ENCODE results near the gene AMBN.

DNA sequence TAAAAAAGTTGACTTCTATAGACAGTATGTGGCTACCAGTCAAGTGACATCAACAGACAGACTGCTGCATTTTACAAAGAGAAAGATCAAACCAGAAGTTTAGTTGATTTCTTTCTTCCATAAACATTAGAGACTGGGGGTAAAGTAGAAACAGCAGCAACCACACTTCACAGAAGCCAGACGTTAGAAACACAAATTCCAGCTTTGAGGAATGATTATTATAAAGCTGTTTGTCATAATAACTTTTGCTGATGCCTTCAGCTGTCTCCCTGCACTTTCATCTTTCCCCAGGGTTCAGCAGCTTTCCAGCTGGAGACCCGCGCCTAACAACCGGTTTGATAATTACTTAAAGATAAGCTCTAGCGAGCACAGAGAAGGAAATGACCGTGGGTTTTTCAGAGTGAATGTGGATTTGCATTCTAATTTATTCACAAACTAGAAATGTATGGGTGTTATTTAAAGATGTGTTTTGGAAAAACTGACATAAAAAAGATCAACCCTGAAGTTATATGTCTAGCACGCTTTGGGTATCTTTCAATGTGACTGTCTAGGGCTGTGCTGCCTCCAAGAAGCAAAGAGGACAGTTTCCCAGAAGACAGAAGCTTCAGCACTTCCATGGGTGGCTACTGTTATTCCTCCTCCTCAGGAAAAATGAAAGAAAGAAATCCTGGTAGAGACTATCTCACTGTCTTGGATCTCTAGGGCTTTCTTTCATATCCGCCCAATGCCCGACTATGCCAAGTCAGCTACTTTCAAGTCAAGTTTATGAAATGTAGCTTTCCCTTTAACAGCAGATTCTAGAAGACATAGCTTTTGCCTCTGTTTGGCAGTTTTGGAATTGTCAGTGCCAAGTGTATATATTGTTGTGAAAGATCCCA lies 21.5 kb downstream of the AMBN start:
- TF ChIP-seq EZH2phosphoT487 (IDR thresholded peaks at IDR 0.05; ENCODE audit: unreplicated experiment) (no peak), JUNB (IDR thresholded peaks at IDR 0.05; ENCODE audit: unreplicated experiment) (no peak), EZH2 (IDR thresholded peaks at IDR 0.05; ENCODE audit: low read depth, unreplicated experiment) (no peak), POLR2AphosphoS5 (IDR thresholded peaks at IDR 0.05; ENCODE audit: low read depth) (no peak), CREB1 (CRISPR knock-in tag; IDR thresholded peaks at IDR 0.05; ENCODE audit: low read depth) (no peak), ZNF331 (CRISPR knock-in tag; IDR thresholded peaks at IDR 0.05; ENCODE audit: low read depth) (no peak)
- TF ChIP-seq, protein P1, sequence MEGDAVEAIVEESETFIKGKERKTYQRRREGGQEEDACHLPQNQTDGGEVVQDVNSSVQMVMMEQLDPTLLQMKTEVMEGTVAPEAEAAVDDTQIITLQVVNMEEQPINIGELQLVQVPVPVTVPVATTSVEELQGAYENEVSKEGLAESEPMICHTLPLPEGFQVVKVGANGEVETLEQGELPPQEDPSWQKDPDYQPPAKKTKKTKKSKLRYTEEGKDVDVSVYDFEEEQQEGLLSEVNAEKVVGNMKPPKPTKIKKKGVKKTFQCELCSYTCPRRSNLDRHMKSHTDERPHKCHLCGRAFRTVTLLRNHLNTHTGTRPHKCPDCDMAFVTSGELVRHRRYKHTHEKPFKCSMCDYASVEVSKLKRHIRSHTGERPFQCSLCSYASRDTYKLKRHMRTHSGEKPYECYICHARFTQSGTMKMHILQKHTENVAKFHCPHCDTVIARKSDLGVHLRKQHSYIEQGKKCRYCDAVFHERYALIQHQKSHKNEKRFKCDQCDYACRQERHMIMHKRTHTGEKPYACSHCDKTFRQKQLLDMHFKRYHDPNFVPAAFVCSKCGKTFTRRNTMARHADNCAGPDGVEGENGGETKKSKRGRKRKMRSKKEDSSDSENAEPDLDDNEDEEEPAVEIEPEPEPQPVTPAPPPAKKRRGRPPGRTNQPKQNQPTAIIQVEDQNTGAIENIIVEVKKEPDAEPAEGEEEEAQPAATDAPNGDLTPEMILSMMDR (conservative IDR thresholded peaks at IDR 0.05; ENCODE audit: low read depth in 2 of 2) = no peak
- TF ChIP-seq, protein P2, sequence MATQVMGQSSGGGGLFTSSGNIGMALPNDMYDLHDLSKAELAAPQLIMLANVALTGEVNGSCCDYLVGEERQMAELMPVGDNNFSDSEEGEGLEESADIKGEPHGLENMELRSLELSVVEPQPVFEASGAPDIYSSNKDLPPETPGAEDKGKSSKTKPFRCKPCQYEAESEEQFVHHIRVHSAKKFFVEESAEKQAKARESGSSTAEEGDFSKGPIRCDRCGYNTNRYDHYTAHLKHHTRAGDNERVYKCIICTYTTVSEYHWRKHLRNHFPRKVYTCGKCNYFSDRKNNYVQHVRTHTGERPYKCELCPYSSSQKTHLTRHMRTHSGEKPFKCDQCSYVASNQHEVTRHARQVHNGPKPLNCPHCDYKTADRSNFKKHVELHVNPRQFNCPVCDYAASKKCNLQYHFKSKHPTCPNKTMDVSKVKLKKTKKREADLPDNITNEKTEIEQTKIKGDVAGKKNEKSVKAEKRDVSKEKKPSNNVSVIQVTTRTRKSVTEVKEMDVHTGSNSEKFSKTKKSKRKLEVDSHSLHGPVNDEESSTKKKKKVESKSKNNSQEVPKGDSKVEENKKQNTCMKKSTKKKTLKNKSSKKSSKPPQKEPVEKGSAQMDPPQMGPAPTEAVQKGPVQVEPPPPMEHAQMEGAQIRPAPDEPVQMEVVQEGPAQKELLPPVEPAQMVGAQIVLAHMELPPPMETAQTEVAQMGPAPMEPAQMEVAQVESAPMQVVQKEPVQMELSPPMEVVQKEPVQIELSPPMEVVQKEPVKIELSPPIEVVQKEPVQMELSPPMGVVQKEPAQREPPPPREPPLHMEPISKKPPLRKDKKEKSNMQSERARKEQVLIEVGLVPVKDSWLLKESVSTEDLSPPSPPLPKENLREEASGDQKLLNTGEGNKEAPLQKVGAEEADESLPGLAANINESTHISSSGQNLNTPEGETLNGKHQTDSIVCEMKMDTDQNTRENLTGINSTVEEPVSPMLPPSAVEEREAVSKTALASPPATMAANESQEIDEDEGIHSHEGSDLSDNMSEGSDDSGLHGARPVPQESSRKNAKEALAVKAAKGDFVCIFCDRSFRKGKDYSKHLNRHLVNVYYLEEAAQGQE (IDR thresholded peaks at IDR 0.05; ENCODE audit: unreplicated experiment) = no peak
- TF ChIP-seq, protein P3, sequence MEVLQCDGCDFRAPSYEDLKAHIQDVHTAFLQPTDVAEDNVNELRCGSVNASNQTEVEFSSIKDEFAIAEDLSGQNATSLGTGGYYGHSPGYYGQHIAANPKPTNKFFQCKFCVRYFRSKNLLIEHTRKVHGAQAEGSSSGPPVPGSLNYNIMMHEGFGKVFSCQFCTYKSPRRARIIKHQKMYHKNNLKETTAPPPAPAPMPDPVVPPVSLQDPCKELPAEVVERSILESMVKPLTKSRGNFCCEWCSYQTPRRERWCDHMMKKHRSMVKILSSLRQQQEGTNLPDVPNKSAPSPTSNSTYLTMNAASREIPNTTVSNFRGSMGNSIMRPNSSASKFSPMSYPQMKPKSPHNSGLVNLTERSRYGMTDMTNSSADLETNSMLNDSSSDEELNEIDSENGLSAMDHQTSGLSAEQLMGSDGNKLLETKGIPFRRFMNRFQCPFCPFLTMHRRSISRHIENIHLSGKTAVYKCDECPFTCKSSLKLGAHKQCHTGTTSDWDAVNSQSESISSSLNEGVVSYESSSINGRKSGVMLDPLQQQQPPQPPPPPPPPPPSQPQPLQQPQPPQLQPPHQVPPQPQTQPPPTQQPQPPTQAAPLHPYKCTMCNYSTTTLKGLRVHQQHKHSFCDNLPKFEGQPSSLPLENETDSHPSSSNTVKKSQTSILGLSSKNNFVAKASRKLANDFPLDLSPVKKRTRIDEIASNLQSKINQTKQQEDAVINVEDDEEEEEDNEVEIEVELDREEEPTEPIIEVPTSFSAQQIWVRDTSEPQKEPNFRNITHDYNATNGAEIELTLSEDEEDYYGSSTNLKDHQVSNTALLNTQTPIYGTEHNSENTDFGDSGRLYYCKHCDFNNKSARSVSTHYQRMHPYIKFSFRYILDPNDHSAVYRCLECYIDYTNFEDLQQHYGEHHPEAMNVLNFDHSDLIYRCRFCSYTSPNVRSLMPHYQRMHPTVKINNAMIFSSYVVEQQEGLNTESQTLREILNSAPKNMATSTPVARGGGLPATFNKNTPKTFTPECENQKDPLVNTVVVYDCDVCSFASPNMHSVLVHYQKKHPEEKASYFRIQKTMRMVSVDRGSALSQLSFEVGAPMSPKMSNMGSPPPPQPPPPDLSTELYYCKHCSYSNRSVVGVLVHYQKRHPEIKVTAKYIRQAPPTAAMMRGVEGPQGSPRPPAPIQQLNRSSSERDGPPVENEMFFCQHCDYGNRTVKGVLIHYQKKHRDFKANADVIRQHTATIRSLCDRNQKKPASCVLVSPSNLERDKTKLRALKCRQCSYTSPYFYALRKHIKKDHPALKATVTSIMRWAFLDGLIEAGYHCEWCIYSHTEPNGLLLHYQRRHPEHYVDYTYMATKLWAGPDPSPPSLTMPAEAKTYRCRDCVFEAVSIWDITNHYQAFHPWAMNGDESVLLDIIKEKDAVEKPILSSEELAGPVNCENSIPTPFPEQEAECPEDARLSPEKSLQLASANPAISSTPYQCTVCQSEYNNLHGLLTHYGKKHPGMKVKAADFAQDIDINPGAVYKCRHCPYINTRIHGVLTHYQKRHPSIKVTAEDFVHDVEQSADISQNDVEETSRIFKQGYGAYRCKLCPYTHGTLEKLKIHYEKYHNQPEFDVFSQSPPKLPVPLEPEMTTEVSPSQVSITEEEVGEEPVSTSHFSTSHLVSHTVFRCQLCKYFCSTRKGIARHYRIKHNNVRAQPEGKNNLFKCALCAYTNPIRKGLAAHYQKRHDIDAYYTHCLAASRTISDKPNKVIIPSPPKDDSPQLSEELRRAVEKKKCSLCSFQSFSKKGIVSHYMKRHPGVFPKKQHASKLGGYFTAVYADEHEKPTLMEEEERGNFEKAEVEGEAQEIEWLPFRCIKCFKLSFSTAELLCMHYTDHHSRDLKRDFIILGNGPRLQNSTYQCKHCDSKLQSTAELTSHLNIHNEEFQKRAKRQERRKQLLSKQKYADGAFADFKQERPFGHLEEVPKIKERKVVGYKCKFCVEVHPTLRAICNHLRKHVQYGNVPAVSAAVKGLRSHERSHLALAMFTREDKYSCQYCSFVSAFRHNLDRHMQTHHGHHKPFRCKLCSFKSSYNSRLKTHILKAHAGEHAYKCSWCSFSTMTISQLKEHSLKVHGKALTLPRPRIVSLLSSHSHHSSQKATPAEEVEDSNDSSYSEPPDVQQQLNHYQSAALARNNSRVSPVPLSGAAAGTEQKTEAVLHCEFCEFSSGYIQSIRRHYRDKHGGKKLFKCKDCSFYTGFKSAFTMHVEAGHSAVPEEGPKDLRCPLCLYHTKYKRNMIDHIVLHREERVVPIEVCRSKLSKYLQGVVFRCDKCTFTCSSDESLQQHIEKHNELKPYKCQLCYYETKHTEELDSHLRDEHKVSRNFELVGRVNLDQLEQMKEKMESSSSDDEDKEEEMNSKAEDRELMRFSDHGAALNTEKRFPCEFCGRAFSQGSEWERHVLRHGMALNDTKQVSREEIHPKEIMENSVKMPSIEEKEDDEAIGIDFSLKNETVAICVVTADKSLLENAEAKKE (CRISPR knock-in tag; IDR thresholded peaks at IDR 0.05) = no peak
